Measurements from ENCODE around the gene SUV39H1.
A peak's percentile ranks its signal among the peaks of the same experiment; 100 is the strongest.

SUV39H1 gene

DNA sequence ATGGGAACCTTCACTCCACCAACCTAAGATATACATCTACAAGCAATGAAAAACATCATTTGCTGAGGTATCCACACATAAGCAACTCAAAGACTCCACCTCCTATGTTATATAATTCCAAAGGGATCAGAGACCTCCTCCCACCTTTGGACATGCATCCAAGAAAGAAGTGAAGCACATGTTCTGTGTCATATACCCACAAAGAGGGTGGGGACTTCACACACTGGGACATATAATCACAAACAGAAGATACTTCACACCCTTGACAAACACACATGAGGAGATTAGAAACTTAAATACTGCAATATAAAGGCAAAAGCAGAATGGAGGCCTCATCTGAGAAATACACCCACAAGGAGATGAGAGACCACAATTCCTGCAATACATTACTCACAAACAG lies 25.4 kb downstream of the SUV39H1 start:
- intact Hi-C loops (cut with DNase I; ENCODE audit: low total_unique reads), result no loop called here
- no peaks in the 10 kb centered on the region for H3K36me3 ChIP-seq
- no peaks in the 10 kb centered on the region for H3K4me1 ChIP-seq
- H3K4me3 ChIP-seq, result no peak overlapping the region
- H3K27me3 ChIP-seq, result no peaks in the 10 kb centered on the region
- no peak for DNase-seq
- H3K9me3 ChIP-seq, result no peaks in the 10 kb centered on the region
- no peak overlapping the region for H3K27ac ChIP-seq
- TF ChIP-seq, protein P1, sequence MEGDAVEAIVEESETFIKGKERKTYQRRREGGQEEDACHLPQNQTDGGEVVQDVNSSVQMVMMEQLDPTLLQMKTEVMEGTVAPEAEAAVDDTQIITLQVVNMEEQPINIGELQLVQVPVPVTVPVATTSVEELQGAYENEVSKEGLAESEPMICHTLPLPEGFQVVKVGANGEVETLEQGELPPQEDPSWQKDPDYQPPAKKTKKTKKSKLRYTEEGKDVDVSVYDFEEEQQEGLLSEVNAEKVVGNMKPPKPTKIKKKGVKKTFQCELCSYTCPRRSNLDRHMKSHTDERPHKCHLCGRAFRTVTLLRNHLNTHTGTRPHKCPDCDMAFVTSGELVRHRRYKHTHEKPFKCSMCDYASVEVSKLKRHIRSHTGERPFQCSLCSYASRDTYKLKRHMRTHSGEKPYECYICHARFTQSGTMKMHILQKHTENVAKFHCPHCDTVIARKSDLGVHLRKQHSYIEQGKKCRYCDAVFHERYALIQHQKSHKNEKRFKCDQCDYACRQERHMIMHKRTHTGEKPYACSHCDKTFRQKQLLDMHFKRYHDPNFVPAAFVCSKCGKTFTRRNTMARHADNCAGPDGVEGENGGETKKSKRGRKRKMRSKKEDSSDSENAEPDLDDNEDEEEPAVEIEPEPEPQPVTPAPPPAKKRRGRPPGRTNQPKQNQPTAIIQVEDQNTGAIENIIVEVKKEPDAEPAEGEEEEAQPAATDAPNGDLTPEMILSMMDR (IDR thresholded peaks at IDR 0.05), result no peak

DNA sequence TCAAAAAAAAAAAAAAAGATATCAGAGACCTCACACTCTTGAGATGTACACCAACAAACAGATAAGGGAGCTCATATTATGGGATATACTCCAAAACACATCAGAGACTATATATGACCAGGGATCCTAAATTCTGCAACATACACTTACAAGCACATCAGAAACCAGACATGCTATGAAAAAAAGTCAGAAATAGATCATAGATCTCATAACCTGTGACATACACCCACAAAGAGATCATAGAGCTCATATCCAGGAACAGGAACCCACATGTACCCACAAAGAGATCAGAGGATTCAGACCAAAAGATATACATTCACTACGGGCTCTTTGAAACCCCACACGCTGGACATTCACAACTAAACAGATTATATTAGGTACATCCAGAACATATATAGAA lies 30.1 kb downstream of the SUV39H1 start:
- no peak overlapping the region for H3K4me3 ChIP-seq
- no peak overlapping the region for H3K27ac ChIP-seq
- intact Hi-C loops (cut with DNase I; ENCODE audit: low total_unique reads), result no loop called here
- H3K4me1 ChIP-seq, result no peaks in the 10 kb centered on the region
- TF ChIP-seq, protein P1 (IDR thresholded peaks at IDR 0.05), result no peak
- no peaks in the 10 kb centered on the region for H3K9me3 ChIP-seq
- no peaks in the 10 kb centered on the region for H3K27me3 ChIP-seq
- H3K36me3 ChIP-seq, result no peaks in the 10 kb centered on the region
- DNase-seq, result no peak

DNA sequence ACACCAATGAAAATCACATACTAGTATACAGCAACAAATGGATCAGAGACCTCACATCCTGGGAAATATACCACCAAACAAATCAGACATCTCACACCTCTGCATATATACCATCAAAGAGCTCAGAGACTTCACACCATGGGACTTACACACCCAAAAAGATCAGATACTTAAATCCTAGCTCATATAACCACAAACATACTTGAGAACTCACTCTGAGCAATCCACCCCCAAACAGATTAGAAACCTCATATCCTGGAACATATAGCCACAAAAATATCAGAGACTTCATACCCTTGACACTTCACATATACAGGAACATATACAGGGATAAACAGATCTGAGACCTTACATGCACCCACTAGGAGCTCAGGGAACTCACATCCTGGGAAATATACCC lies 32.1 kb downstream of the SUV39H1 start:
- H3K4me3 ChIP-seq, result no peak overlapping the region
- intact Hi-C loops (cut with DNase I; ENCODE audit: low total_unique reads), result no loop called here

DNA sequence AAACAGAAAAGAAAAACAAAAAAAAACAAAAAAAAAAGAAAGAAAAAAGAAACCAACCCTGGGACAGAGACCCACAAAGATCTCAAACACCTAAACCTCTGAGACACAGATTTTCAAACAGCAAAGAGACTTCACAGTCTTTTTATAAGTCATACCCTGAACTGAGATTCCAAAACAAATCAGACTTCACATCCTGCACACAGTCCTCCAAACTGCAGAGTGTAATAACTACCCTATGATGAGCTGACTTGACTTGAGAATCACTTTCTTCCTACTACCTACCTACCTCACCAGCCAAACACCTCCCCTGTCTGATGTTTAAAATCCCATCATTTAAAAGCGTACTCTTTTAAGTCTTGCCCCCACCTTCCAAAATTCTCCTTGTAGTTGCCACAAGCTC lies 39.8 kb downstream of the SUV39H1 start:
- no peak overlapping the region for H3K27ac ChIP-seq

More for the DNA sequence above, 32.1 kb downstream of the SUV39H1 start:
- no peak overlapping the region for H3K27ac ChIP-seq
- TF ChIP-seq, protein P1 (IDR thresholded peaks at IDR 0.05), result no peak
- H3K4me1 ChIP-seq, result no peaks in the 10 kb centered on the region
- no peaks in the 10 kb centered on the region for H3K36me3 ChIP-seq
- no peaks in the 10 kb centered on the region for H3K9me3 ChIP-seq
- no peaks in the 10 kb centered on the region for H3K27me3 ChIP-seq
- no peak for DNase-seq

DNA sequence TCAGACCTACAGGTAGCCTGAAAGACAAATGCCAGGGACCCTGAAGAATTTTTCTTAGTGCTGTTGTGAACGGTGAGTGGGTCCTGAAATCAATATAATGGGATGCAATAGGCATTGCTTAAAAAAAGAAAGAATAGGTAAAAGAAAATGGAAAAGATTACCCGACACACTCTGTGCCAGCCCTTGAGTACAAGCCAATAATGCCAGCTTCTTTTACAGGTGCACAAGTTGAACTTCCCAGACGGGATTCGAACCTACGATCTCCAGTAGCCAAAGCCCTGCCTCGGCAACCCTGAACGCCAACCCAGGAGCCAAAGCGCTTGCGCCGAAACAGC lies 40.3 kb downstream of the SUV39H1 start:
- no peaks in the 10 kb centered on the region for H3K9me3 ChIP-seq
- peak overlapping the region in 1 of 2 donors; percentile 85 for H3K27ac ChIP-seq
- intact Hi-C loops (cut with DNase I; ENCODE audit: low total_unique reads), result loop anchor here (5.0 kb wide), 1 partner anchor 65 kb away; the partner anchor contains the start of gene HDAC6
- TF ChIP-seq, protein P1 (IDR thresholded peaks at IDR 0.05), result no peak
- no peaks in the 10 kb centered on the region for H3K36me3 ChIP-seq
- no peaks in the 10 kb centered on the region for H3K27me3 ChIP-seq
- DNase-seq, result no peak
- peaks cover 0 to 5% (median 0%) of the 10 kb centered on the region in 4 donors for H3K4me1 ChIP-seq
- peak overlapping the region in 1 of 2 donors; percentile 67 for H3K4me3 ChIP-seq

More for the DNA sequence above, 39.8 kb downstream of the SUV39H1 start:
- intact Hi-C loops (cut with DNase I; ENCODE audit: low total_unique reads), result loop anchor here (5.0 kb wide), 1 partner anchor 66 kb away; the partner anchor contains the start of gene HDAC6
- no peak for DNase-seq
- no peaks in the 10 kb centered on the region for H3K36me3 ChIP-seq
- H3K4me1 ChIP-seq, result peaks cover 0 to 5% (median 0%) of the 10 kb centered on the region in 4 donors
- H3K4me3 ChIP-seq, result no peak overlapping the region
- TF ChIP-seq, protein P1 (IDR thresholded peaks at IDR 0.05), result no peak
- no peaks in the 10 kb centered on the region for H3K27me3 ChIP-seq
- H3K9me3 ChIP-seq, result no peaks in the 10 kb centered on the region
